ENCODE data around the gene CBS.
"Not testable (repeated sequence)": the region's sequence is repeated elsewhere in the genome, so short reads cannot be mapped to it uniquely, and the experiment has no call there.

CBS gene

GRCh38 chr21:43068065-43068464, 7.6 kb downstream of the CBS start:
- DNase-seq (ENCODE audit: low read depth in 4 of 4, low spot score in 1 of 4): not testable (repeated sequence)

- not testable (repeated sequence) for DNase-seq (ENCODE audit: low read depth in 4 of 4, low spot score in 1 of 4)
Observed at GRCh38 chr21:43066690-43067089, 8.9 kb downstream of the CBS start.

DNA sequence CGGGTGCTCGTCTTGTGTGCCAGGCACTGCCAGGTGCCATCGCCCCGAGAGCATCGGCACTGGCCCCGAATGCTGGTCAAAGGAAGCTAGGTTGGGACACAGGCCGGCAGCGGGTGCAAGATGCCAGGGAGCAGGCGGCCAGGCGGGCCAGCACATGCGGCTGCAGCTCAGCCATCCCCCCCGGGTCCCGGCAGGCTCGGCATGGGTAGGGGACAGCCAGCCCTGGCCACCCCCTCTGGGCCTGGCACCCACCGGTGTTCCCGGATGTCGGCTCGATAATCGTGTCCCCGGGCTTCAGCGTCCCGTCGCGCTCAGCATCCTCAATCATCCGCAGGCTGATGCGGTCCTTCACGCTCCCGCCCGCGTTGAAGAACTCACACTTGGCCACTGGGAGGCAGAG, 9.6 kb downstream of the CBS start:
- not testable (repeated sequence) for DNase-seq (ENCODE audit: low read depth in 4 of 4, low spot score in 1 of 4)

- DNase-seq (ENCODE audit: low read depth in 4 of 4, low spot score in 1 of 4): not testable (repeated sequence)
Observed at GRCh38 chr21:43064265-43064917, 11.2 kb downstream of the CBS start.

DNA sequence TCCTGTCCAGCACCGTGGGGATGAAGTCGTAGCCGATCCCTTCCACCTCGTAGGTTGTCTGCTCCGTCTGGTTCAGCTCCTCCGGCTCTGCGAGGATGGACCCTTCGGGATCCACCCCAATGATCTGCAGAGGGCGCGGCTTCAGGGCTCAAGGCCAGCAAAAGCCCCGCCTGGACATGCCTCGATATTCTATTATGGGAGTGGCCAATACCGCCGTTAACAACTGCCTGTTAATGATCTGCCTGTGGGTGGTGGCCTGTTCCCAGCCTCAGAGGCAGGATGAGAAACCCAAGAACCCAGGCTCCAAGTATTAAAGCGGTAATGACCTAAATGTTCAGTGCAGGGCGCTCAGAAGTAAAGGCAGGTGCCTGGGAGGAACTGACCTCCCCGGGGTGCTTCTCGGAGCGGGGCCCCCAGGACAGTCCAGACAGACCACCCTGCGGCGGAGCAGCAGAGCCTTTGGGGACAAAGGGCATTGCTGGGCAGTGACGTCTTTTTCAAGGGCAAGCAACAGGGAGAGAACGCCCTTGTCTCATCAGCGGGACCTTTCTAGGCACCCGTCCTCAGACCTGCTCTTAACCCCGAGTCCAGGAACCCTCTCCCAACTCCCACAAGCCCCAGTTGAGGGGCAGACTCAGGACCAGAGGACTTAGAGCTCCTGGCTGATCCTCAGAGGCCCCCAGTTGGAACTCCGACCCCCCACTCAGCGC, 12.5 kb downstream of the CBS start:
- not testable (repeated sequence) for DNase-seq (ENCODE audit: low read depth in 4 of 4, low spot score in 1 of 4)

DNA sequence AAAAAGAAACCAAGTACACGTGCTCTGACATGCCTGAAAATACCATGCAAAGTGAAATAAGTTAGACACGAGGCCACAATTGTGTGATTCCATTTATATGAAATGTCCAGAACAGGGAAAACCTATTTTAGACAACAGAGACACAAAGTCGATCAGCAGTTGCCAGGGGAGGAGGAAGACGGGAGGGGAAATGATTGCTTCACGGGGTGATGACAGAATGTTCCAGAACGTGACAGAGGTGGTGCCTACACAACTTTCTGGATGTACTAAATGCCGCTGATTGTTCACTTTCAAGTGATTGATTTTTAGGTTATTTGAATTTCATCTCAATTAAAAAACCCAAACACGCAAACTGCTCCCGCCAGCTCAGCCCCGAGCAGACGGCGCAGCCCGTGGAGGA, 22.5 kb downstream of the CBS start:
- not testable (repeated sequence) for DNase-seq (ENCODE audit: low read depth in 4 of 4, low spot score in 1 of 4)

DNA sequence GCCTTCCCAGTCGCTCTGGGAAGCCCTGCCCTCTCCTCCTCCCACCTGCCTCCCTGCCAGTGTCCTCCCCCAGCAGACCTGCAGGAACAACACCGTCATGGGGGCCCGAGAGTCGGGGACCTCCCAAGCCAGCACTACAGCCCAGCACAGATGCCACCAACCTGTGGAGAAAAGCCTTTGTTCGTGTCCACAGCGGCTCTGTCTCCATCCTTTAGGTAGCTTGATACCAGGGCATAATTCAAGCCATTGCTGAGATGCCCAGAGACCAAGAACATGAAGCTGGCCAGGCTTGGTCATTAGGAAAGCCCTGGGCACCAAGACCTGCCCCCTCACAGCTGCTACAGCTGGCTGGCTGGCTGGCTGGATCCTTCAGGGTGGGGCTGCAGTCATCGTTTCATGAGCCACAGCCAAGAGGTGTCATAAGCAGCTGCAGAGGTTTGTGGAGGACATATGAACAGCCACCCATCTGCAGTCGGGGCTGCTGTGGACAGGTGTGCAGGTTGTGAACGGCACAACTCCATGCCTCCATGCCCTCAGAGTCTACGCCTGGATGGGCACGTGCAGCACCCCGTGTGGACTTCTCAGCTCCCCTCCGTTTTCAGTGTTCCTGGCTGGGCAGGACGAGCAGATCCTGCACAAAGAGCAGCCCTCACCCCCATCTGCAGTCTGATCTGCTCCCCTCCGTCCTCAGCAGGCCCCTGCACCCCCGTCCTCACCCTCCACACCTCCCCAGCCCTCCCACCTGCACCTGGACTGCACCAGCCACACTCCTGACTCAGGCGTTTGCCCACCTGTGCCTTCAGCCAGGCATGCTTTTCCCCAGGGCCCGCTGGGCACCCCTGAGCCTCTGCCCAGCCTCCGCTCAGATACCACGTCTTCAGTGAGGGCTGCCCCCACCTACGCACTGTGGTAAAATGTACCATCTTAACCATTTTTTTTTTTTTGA, 29.5 kb downstream of the CBS start:
- DNase-seq (ENCODE audit: low read depth in 4 of 4, low spot score in 1 of 4): not testable (repeated sequence)

DNA sequence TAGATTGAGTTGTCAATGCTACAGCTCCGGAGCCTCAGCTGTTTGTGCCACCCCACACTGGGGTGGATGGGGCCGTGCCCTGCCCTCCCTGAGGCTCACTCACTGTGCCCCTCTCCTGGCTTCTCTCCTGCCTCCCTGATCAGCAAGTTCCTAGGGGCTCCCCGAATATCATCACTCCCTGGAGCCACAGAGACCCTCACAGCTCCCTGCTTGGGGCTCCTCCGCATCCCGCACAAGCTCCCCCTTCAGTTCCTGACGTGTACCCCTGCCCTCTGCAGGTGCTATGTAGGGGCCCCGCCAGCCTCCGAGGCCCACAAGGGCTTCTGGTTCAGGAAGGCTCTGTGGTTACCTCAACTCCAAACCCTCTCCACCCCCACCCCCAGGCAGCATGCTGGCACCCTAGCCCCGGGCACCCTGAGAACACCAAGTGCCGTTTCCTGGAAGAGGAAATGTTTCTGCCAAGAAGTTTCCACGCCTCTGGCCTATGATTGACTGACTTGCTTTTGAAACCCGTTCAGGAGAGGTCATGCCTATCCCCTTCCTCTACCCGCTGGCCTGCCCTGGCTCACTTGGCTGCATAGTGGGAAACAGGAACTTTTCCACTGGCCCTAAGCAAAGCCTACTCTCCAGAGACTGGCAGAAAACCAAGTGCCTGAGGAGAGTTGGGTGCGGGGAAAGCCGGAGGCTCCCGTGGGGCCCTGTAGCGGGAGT, 30.3 kb downstream of the CBS start:
- DNase-seq (ENCODE audit: low read depth in 4 of 4, low spot score in 1 of 4): not testable (repeated sequence)

DNA sequence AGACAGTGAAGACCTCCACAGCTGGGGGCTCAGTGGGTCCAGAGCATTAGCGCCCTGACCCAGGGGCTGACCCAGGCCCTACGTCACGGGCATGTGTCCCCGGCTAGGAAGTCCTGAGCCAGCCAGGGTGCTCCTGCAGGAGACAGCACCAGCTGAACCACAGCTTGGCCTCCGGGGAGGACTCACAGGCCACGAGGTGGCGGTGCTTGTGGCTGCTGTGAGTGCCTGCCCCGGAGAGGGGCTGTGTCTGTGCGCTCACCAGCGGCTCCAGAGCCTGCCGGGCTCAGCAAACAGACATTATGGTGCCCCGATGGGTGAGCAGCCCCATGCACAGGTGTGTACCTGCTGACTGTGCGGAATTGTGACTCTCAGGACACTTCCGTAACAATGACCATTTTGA, 31.1 kb downstream of the CBS start:
- DNase-seq (ENCODE audit: low read depth in 4 of 4, low spot score in 1 of 4): not testable (repeated sequence)

GRCh38 chr21:43043291-43043690, 32.3 kb downstream of the CBS start:
- not testable (repeated sequence) for DNase-seq (ENCODE audit: low read depth in 4 of 4, low spot score in 1 of 4)

- not testable (repeated sequence) for DNase-seq (ENCODE audit: low read depth in 4 of 4, low spot score in 1 of 4)
Observed at GRCh38 chr21:43042169-43042568, 33.5 kb downstream of the CBS start.

GRCh38 chr21:43038659-43039044, 37.0 kb downstream of the CBS start:
- DNase-seq (ENCODE audit: low read depth in 4 of 4, low spot score in 1 of 4): not testable (repeated sequence)

- not testable (repeated sequence) for DNase-seq (ENCODE audit: low read depth in 4 of 4, low spot score in 1 of 4)
Observed at GRCh38 chr21:43037918-43038658, 37.5 kb downstream of the CBS start.

- DNase-seq (ENCODE audit: low read depth in 4 of 4, low spot score in 1 of 4): not testable (repeated sequence)
Observed at GRCh38 chr21:43036889-43037288, 38.7 kb downstream of the CBS start.

- no peak for DNase-seq (ENCODE audit: low read depth in 4 of 4, low spot score in 1 of 4)
Observed at GRCh38 chr21:43034826-43035225, 40.8 kb downstream of the CBS start.

GRCh38 chr21:43034101-43034500, 41.5 kb downstream of the CBS start:
- DNase-seq (ENCODE audit: low read depth in 4 of 4, low spot score in 1 of 4): no peak

GRCh38 chr21:43031121-43031619, 44.5 kb downstream of the CBS start:
- no peak for DNase-seq (ENCODE audit: low read depth in 4 of 4, low spot score in 1 of 4)

DNA sequence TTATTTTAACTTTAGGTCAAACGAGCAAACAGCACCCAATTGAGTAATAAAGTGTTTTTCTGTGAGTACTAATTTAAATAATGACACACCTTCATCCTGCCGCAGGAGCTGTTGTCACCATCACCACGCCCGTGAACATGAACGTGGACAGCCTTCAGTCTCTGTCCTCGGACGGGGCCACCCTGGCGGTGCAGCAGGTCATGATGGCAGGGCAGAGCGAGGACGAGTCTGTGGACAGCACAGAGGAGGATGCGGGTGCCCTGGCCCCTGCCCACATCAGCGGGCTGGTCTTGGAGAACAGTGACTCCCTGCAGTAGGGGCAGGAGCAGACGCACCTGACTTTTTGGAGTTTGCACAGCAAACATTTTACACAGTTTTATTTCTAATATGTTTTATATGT, 45.9 kb downstream of the CBS start:
- DNase-seq (ENCODE audit: low read depth in 4 of 4, low spot score in 1 of 4): no peak

- no peak for DNase-seq (ENCODE audit: low read depth in 4 of 4, low spot score in 1 of 4)
Observed at GRCh38 chr21:43027846-43028731, 47.5 kb downstream of the CBS start.
